GM12892 (cell line): Measurements from ENCODE around the gene AGFG2.

Source experiments
- POLR2A ChIP-seq: IDR thresholded peaks from 2 replicates; pipeline ENCODE4 v1.6.1; 2011; ENCODE audit warnings: low read depth, low read length, control low read depth
- POLR2AphosphoS5 ChIP-seq: IDR thresholded peaks from 2 replicates; pipeline ENCODE4 v1.6.1; 2011; ENCODE audit warnings: low read depth, low read length, control low read depth
- TAF1 ChIP-seq: IDR thresholded peaks from 2 replicates; pipeline ENCODE4 v1.6.1; 2011; ENCODE audit warnings: low read depth, mild to moderate bottlenecking, control low read depth, low read length, borderline replicate concordance

- TF ChIP-seq TAF1 (no peak), POLR2A (no peak), POLR2AphosphoS5 (no peak)
Observed at GRCh38 chr7:100496509-100496908, 42.5 kb upstream of the AGFG2 start.
